Measurements from ENCODE around the gene RASA4. TPM values are rescaled to one million over a fixed set of nuclear protein-coding genes. Genes with fewer than 3 reads are reported as not detected.
"Not testable (repeated sequence)": the region's sequence is repeated elsewhere in the genome, so short reads cannot be mapped to it uniquely, and the experiment has no call there.

RASA4 gene
- polyA plus RNA-seq, 1 donor: 30.1 TPM

- DNase-seq; H3K4me1 ChIP-seq (ENCODE audit: control insufficient read depth, insufficient read depth, low read length): not testable (repeated sequence)
- no CpG with 5 or more reads among the region's 10 CpGs for WGBS (ENCODE audit: insufficient coverage, low lambda C conversion rate)
These were observed 6.8 kb downstream of the RASA4 start for GRCh38 chr7:102609734-102610133.

DNA sequence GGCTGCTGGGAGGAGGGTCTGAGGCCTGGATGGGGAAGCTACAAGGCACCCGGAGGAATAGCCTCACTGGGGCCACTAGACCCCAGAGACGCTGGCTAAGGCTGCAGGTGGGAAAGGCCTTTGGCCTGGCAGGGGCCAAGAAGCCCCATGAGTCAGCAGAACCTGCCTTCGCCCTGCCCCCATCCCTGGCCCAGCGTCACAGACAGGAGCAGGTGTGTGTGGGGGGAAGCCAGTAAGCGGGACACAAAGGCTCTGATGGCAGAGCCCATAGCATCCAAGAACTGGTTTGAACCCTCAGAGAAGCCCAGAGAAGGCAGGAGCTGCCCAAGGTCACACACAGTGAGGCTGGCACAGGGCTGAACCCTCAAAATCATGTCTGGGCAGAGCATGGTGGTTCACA lies 9.7 kb downstream of the RASA4 start:
- not testable (repeated sequence) for H3K9me3 ChIP-seq (ENCODE audit: control insufficient read depth, low read depth, low read length); H3K36me3 ChIP-seq (ENCODE audit: control insufficient read depth, insufficient read depth, low read length); H3K4me3 ChIP-seq (ENCODE audit: low read length); H3K4me1 ChIP-seq (ENCODE audit: control insufficient read depth, insufficient read depth, low read length); DNase-seq; H3K27me3 ChIP-seq (ENCODE audit: control insufficient read depth, insufficient read depth, low read length); H3K27ac ChIP-seq (ENCODE audit: low read length)
- no CpG with 5 or more reads among the region's 5 CpGs for WGBS (ENCODE audit: insufficient coverage, low lambda C conversion rate)

More at GRCh38 chr7:102609734-102610133, 6.8 kb downstream of the RASA4 start:
- H3K27me3 ChIP-seq (ENCODE audit: control insufficient read depth, insufficient read depth, low read length); H3K27ac ChIP-seq (ENCODE audit: low read length); H3K9me3 ChIP-seq (ENCODE audit: control insufficient read depth, low read depth, low read length); H3K4me3 ChIP-seq (ENCODE audit: low read length); H3K36me3 ChIP-seq (ENCODE audit: control insufficient read depth, insufficient read depth, low read length): not testable (repeated sequence)

DNA sequence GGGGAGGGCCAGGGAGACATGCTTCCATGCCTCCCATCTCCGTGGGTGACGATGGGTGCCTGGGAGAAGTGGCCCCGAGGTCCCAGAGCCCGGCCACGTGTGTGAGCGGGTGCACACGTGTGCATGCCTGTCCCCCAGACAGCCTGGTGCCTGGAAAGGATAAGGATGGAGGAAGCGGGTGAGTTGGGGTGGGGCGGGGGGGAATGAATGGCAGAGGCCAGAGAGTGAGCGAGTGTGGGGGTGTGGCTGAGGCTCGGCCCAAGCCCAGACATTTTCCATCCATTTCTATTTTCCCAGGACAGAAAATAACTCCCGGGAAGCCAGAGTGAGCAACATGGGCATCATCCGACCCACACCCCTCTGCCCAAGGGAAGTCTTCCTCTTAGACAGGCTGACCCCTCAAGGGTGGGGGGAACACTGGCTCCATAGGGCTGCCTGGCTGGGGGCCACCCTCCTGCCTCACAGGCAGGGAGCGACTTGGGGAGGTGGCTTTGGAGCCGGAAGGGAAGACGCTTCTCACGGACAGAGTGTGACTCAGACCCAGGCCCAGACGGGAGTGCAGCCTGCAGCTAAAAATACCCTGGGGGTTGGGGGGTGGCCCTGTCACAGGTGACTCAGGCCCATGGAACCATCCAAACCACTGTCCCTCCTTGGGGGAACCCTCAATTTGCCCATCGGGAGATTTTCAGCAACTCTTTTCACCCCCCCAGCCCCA lies 12.0 kb downstream of the RASA4 start:
- not testable (repeated sequence) for H3K4me3 ChIP-seq (ENCODE audit: low read length); H3K9me3 ChIP-seq (ENCODE audit: control insufficient read depth, low read depth, low read length); H3K36me3 ChIP-seq (ENCODE audit: control insufficient read depth, insufficient read depth, low read length); DNase-seq; H3K27me3 ChIP-seq (ENCODE audit: control insufficient read depth, insufficient read depth, low read length); H3K4me1 ChIP-seq (ENCODE audit: control insufficient read depth, insufficient read depth, low read length); H3K27ac ChIP-seq (ENCODE audit: low read length)
- no CpG with 5 or more reads among the region's 19 CpGs for WGBS (ENCODE audit: insufficient coverage, low lambda C conversion rate)

GRCh38 chr7:102602317-102602716 lies 14.2 kb downstream of the RASA4 start:
- H3K27ac ChIP-seq (ENCODE audit: low read length); DNase-seq; H3K4me3 ChIP-seq (ENCODE audit: low read length); H3K9me3 ChIP-seq (ENCODE audit: control insufficient read depth, low read depth, low read length); H3K27me3 ChIP-seq (ENCODE audit: control insufficient read depth, insufficient read depth, low read length); H3K4me1 ChIP-seq (ENCODE audit: control insufficient read depth, insufficient read depth, low read length); H3K36me3 ChIP-seq (ENCODE audit: control insufficient read depth, insufficient read depth, low read length): not testable (repeated sequence)
- no CpG with 5 or more reads among the region's 12 CpGs for WGBS (ENCODE audit: insufficient coverage, low lambda C conversion rate)

DNA sequence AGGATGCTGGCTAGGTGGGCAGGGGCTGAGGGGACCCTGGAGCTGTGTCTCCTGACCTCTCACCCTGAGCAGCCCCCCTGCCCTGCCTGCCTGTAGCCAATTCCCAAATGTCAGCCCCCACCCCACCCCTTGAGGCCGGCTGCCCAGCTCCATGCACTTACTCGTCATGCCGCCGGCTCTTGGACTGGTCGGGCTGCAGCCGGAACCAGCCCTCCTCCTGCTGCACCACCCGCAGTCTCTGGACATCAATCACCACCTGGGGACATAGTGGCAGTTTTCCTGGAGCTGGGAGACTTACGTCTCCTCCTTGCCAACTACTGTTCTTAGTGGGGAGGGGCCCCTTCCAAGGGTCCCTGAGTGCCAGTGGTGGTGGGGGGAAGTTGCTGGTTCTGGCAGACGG lies 16.9 kb downstream of the RASA4 start:
- WGBS (ENCODE audit: insufficient coverage, low lambda C conversion rate): no CpG with 5 or more reads among the region's 9 CpGs
- H3K9me3 ChIP-seq (ENCODE audit: control insufficient read depth, low read depth, low read length); H3K27me3 ChIP-seq (ENCODE audit: control insufficient read depth, insufficient read depth, low read length); H3K4me3 ChIP-seq (ENCODE audit: low read length); H3K36me3 ChIP-seq (ENCODE audit: control insufficient read depth, insufficient read depth, low read length); DNase-seq; H3K27ac ChIP-seq (ENCODE audit: low read length); H3K4me1 ChIP-seq (ENCODE audit: control insufficient read depth, insufficient read depth, low read length): not testable (repeated sequence)

DNA sequence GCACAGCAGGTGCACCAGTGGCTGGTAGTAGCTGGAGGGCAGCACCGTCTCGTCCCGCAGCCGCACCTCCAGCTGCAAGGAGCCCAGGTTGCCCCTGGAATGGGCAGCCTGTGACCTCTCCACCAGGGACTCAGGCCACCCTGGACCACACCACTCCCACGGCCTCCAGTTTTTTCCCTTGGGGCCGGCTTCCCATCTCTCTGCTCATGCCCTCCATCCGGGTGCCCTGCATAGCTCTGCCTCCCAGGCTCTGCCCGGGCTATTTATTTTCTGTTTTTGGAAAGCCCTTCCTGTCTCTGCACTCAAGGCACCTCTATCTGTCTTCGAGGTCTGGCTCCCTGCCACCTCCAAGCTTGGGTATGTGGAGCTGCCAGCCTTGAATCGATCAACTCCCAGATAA lies 20.5 kb downstream of the RASA4 start:
- H3K9me3 ChIP-seq (ENCODE audit: control insufficient read depth, low read depth, low read length); H3K27ac ChIP-seq (ENCODE audit: low read length); H3K4me1 ChIP-seq (ENCODE audit: control insufficient read depth, insufficient read depth, low read length); H3K36me3 ChIP-seq (ENCODE audit: control insufficient read depth, insufficient read depth, low read length); DNase-seq; H3K4me3 ChIP-seq (ENCODE audit: low read length); H3K27me3 ChIP-seq (ENCODE audit: control insufficient read depth, insufficient read depth, low read length): not testable (repeated sequence)
- WGBS (ENCODE audit: insufficient coverage, low lambda C conversion rate): no CpG with 5 or more reads among the region's 10 CpGs

- H3K27ac ChIP-seq (ENCODE audit: low read length); H3K36me3 ChIP-seq (ENCODE audit: control insufficient read depth, insufficient read depth, low read length); H3K4me1 ChIP-seq (ENCODE audit: control insufficient read depth, insufficient read depth, low read length); DNase-seq; H3K4me3 ChIP-seq (ENCODE audit: low read length); H3K9me3 ChIP-seq (ENCODE audit: control insufficient read depth, low read depth, low read length); H3K27me3 ChIP-seq (ENCODE audit: control insufficient read depth, insufficient read depth, low read length): not testable (repeated sequence)
- no CpG with 5 or more reads among the region's 68 CpGs for WGBS (ENCODE audit: insufficient coverage, low lambda C conversion rate)
These were observed 22.8 kb downstream of the RASA4 start for GRCh38 chr7:102593637-102594334.

DNA sequence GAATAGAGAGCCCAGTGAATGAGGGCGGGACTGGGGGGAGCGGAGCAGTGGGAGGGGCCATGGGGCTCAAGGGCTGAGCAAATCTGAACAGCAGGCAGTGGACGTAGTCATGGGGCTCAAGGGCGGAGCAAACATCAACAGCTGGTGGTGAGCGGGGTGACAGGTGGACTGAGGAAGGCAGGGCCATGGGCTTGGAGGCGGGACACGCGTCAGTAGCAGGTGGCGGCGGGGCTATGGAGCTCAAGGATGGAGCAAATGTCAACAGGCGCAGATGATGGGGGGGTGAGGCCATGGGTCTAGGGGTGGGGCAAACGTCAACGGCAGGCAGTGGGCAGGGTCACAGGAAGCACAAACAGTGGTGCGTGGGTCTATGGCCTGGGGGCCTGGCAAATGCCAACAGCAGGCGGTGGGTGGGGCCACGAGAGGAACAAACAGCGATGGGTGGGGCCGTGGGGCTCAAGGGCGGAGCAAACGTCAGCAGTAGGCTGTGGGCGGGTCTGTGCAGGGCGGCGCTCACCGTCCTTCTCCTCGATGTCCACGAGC lies 24.0 kb downstream of the RASA4 start:
- not testable (repeated sequence) for H3K27me3 ChIP-seq (ENCODE audit: control insufficient read depth, insufficient read depth, low read length); H3K4me1 ChIP-seq (ENCODE audit: control insufficient read depth, insufficient read depth, low read length); H3K36me3 ChIP-seq (ENCODE audit: control insufficient read depth, insufficient read depth, low read length); DNase-seq; H3K9me3 ChIP-seq (ENCODE audit: control insufficient read depth, low read depth, low read length); H3K4me3 ChIP-seq (ENCODE audit: low read length); H3K27ac ChIP-seq (ENCODE audit: low read length)
- no CpG with 5 or more reads among the region's 26 CpGs for WGBS (ENCODE audit: insufficient coverage, low lambda C conversion rate)

GRCh38 chr7:102589857-102590256 lies 26.7 kb downstream of the RASA4 start:
- no CpG with 5 or more reads among the region's 9 CpGs for WGBS (ENCODE audit: insufficient coverage, low lambda C conversion rate)
- H3K4me3 ChIP-seq (ENCODE audit: low read length); H3K9me3 ChIP-seq (ENCODE audit: control insufficient read depth, low read depth, low read length); H3K27me3 ChIP-seq (ENCODE audit: control insufficient read depth, insufficient read depth, low read length); H3K27ac ChIP-seq (ENCODE audit: low read length); H3K4me1 ChIP-seq (ENCODE audit: control insufficient read depth, insufficient read depth, low read length); H3K36me3 ChIP-seq (ENCODE audit: control insufficient read depth, insufficient read depth, low read length); DNase-seq: not testable (repeated sequence)

DNA sequence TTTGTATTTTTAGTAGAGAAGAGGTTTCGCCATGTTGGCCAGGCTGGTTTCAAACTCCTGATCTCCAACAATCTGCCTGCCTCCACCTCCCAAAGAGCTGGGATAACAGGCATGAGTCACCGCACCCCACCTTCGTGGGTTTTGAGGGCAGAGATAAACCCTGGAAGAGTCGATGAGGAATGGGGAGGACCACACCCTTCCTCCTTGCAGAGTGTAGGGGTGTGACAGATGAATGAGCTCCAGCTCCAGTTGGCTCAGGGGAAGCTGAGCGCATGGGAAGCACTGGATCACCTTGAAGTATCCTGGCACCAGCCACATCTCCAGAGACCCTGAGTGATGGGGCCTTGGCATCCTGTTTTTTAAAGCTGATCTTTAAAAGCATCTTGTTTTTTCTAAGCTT lies 33.1 kb downstream of the RASA4 start:
- H3K4me3 ChIP-seq (ENCODE audit: low read length); H3K27ac ChIP-seq (ENCODE audit: low read length); H3K27me3 ChIP-seq (ENCODE audit: control insufficient read depth, insufficient read depth, low read length); H3K9me3 ChIP-seq (ENCODE audit: control insufficient read depth, low read depth, low read length); DNase-seq; H3K4me1 ChIP-seq (ENCODE audit: control insufficient read depth, insufficient read depth, low read length); H3K36me3 ChIP-seq (ENCODE audit: control insufficient read depth, insufficient read depth, low read length): not testable (repeated sequence)
- WGBS (ENCODE audit: insufficient coverage, low lambda C conversion rate): no CpG with 5 or more reads among the region's 5 CpGs

DNA sequence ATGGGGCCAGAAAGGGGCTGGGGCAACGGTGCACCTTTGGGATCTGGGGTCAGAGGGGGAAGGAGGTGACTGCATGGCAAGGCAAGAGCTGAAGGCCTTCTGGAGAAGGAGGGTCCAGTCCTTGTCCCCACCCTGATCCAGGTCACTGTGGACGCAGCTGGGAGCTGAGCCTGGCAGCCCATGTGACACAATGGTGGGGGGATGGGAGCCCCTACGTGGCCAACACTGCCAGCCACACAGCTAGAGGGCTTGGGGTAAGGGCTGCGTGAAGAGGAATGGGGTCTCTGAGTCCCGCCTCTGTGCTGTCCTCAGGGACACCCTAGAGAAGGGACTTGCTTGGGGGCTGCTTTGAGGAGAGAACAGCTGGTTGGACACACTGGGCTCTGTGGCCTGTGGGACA lies 34.8 kb downstream of the RASA4 start:
- H3K27ac ChIP-seq (ENCODE audit: low read length); H3K36me3 ChIP-seq (ENCODE audit: control insufficient read depth, insufficient read depth, low read length); H3K27me3 ChIP-seq (ENCODE audit: control insufficient read depth, insufficient read depth, low read length); H3K9me3 ChIP-seq (ENCODE audit: control insufficient read depth, low read depth, low read length); H3K4me1 ChIP-seq (ENCODE audit: control insufficient read depth, insufficient read depth, low read length); DNase-seq; H3K4me3 ChIP-seq (ENCODE audit: low read length): not testable (repeated sequence)
- WGBS (ENCODE audit: insufficient coverage, low lambda C conversion rate): no CpG with 5 or more reads among the region's 5 CpGs

Measured in large intestine (tissue), 3 donors.